Astrocyte (in vitro differentiated cells and primary cell): Measurements from ENCODE around the gene TOB1. TPM values are rescaled to one million over a fixed set of nuclear protein-coding genes. Genes with fewer than 3 reads are reported as not detected.

Experiments
- DNase-seq: peaks from one replicate; pipeline ENCODE4 v3.0.0-alpha.2; 2010; ENCODE audit warnings: low read depth
- FAIRE-seq: peaks from 2 replicates; lab custom pipeline; 2011; peaks lifted over from hg19 to GRCh38; lab: Jason Lieb, UNC
- H2AFZ ChIP-seq: 2 replicates; pipeline ENCODE4 v1.6.0; 2012; ENCODE audit warnings: low read depth, low read length, inconsistent platforms
- H3K27ac ChIP-seq: 2 replicates; pipeline ENCODE4 v1.5.1; 2011; ENCODE audit warnings: low read depth, low read length, inconsistent platforms
- H3K27me3 ChIP-seq: 2 replicates; pipeline ENCODE4 v1.6.0; 2011; ENCODE audit warnings: low read length, inconsistent platforms; ENCODE audit not compliant: insufficient read depth
- H3K36me3 ChIP-seq: 2 replicates; pipeline ENCODE4 v1.5.1; 2011; ENCODE audit warnings: low read length, inconsistent platforms; ENCODE audit not compliant: insufficient read depth
- H3K4me1 ChIP-seq: 2 replicates; pipeline ENCODE4 v1.5.1; 2011; ENCODE audit warnings: low read length, inconsistent platforms; ENCODE audit not compliant: insufficient read depth
- H3K4me2 ChIP-seq: 2 replicates; pipeline ENCODE4 v1.6.0; 2012; ENCODE audit warnings: low read length, inconsistent platforms
- H3K4me3 ChIP-seq: 2 replicates; pipeline ENCODE4 v1.5.1; 2011; ENCODE audit warnings: low read depth, mild to moderate bottlenecking, low read length, inconsistent platforms; ENCODE audit not compliant: insufficient read depth
- H3K79me2 ChIP-seq: 2 replicates; pipeline ENCODE4 v1.6.0; 2012; ENCODE audit warnings: mild to moderate bottlenecking, low read length, inconsistent platforms; ENCODE audit not compliant: insufficient read depth
- H3K9ac ChIP-seq: 2 replicates; pipeline ENCODE4 v1.6.0; 2012; ENCODE audit warnings: mild to moderate bottlenecking, low read length, inconsistent platforms
- H3K9me3 ChIP-seq: 2 replicates; pipeline ENCODE4 v1.5.1; 2012; ENCODE audit warnings: low read depth, mild to moderate bottlenecking, low read length, inconsistent platforms; ENCODE audit not compliant: insufficient read depth
- H4K20me1 ChIP-seq: 2 replicates; pipeline ENCODE4 v1.6.0; 2012; ENCODE audit warnings: low read length, inconsistent platforms; ENCODE audit not compliant: insufficient read depth
- H3K27ac Mint-ChIP-seq: one replicate; pipeline ENCODE4 v1.8.0; 2021; ENCODE audit warnings: mild to moderate bottlenecking, mixed read lengths; ENCODE audit not compliant: unreplicated experiment
- H3K27me3 Mint-ChIP-seq: one replicate; pipeline ENCODE4 v1.8.0; 2021; ENCODE audit warnings: low read depth, mixed read lengths; ENCODE audit not compliant: unreplicated experiment
- H3K36me3 Mint-ChIP-seq: one replicate; pipeline ENCODE4 v1.8.0; 2021; ENCODE audit warnings: low read depth, mixed read lengths; ENCODE audit not compliant: unreplicated experiment
- H3K4me1 Mint-ChIP-seq: one replicate; pipeline ENCODE4 v1.8.0; 2021; ENCODE audit warnings: low read depth, mixed read lengths; ENCODE audit not compliant: unreplicated experiment
- H3K4me3 Mint-ChIP-seq: one replicate; pipeline ENCODE4 v1.8.0; 2021; ENCODE audit warnings: mild to moderate bottlenecking, moderate library complexity, mixed read lengths; ENCODE audit not compliant: unreplicated experiment
- H3K9me3 Mint-ChIP-seq: one replicate; pipeline ENCODE4 v1.8.0; 2021; ENCODE audit warnings: mild to moderate bottlenecking, mixed read lengths; ENCODE audit not compliant: unreplicated experiment
- CTCF ChIP-seq: IDR thresholded peaks from 2 replicates; pipeline ENCODE4 v1.5.1; 2011; ENCODE audit warnings: low read depth, mild to moderate bottlenecking, inconsistent platforms, low read length, moderate library complexity; ENCODE audit not compliant: insufficient read depth
- EZH2 ChIP-seq: IDR thresholded peaks from 2 replicates; pipeline ENCODE4 v1.6.1; 2012; ENCODE audit warnings: mild to moderate bottlenecking, low read length, inconsistent platforms; ENCODE audit not compliant: insufficient read depth
- total RNA-seq: library from RNA; stranded (reverse); gene quantifications from 2 replicates; pipeline ENCODE4 v1.2.1, GENCODE V29; 2021

TOB1 gene
- total RNA-seq, 1 donor from 2014 or later, result 71.6 TPM

- H3K27ac Mint-ChIP-seq, result no peak overlapping the region
- no peaks in the 10 kb centered on the region for H3K79me2 ChIP-seq
- no peaks in the 10 kb centered on the region for H3K4me1 ChIP-seq
- H3K27me3 Mint-ChIP-seq, result peaks cover 16% of the 10 kb centered on the region
- H3K27ac ChIP-seq, result no peak overlapping the region
- H3K36me3 Mint-ChIP-seq, result no peaks in the 10 kb centered on the region
- no peak for DNase-seq
- no peaks in the 10 kb centered on the region for H4K20me1 ChIP-seq
- H3K9me3 Mint-ChIP-seq, result no peaks in the 10 kb centered on the region
- H3K4me3 ChIP-seq, result no peak overlapping the region
- H3K4me2 ChIP-seq, result no peak overlapping the region
- no peak overlapping the region for H3K9ac ChIP-seq
- FAIRE-seq, result no peak
- H2AFZ ChIP-seq, result no peak overlapping the region
- H3K9me3 ChIP-seq, result no peaks in the 10 kb centered on the region
- H3K4me3 Mint-ChIP-seq, result no peak overlapping the region
- no peak for TF ChIP-seq CTCF
- no peak for TF ChIP-seq EZH2
- H3K4me1 Mint-ChIP-seq, result peaks cover 2% of the 10 kb centered on the region
- H3K36me3 ChIP-seq, result no peaks in the 10 kb centered on the region
- H3K27me3 ChIP-seq, result no peaks in the 10 kb centered on the region
Observed at GRCh38 chr17:50913120-50913519, 47.0 kb upstream of the TOB1 start.

GRCh38 chr17:50911890-50912289 lies 45.7 kb upstream of the TOB1 start:
- no peaks in the 10 kb centered on the region for H3K9me3 ChIP-seq
- FAIRE-seq, result no peak
- H3K27me3 Mint-ChIP-seq, result peaks cover 21% of the 10 kb centered on the region
- TF ChIP-seq CTCF, result no peak
- no peak overlapping the region for H3K27ac ChIP-seq
- H3K4me1 ChIP-seq, result no peaks in the 10 kb centered on the region
- peaks cover 2% of the 10 kb centered on the region for H3K4me1 Mint-ChIP-seq
- H3K4me2 ChIP-seq, result no peak overlapping the region
- no peak overlapping the region for H3K9ac ChIP-seq
- DNase-seq, result no peak
- H3K4me3 ChIP-seq, result no peak overlapping the region
- H3K4me3 Mint-ChIP-seq, result no peak overlapping the region
- no peaks in the 10 kb centered on the region for H3K9me3 Mint-ChIP-seq
- no peak overlapping the region for H2AFZ ChIP-seq
- H3K36me3 ChIP-seq, result no peaks in the 10 kb centered on the region
- H3K79me2 ChIP-seq, result no peaks in the 10 kb centered on the region
- no peaks in the 10 kb centered on the region for H3K27me3 ChIP-seq
- H4K20me1 ChIP-seq, result no peaks in the 10 kb centered on the region
- no peaks in the 10 kb centered on the region for H3K36me3 Mint-ChIP-seq
- no peak overlapping the region for H3K27ac Mint-ChIP-seq

- Histone ChIP-seq H3K79me2 (no peaks in the 10 kb centered on the region), H3K27me3 (no peaks in the 10 kb centered on the region), H3K36me3 (no peaks in the 10 kb centered on the region), H3K4me2 (no peak overlapping the region), H3K27ac (no peak overlapping the region), H4K20me1 (no peaks in the 10 kb centered on the region), H3K4me3 (no peak overlapping the region), H2AFZ (no peak overlapping the region), H3K9me3 (no peaks in the 10 kb centered on the region), H3K9ac (no peak overlapping the region), H3K4me1 (no peaks in the 10 kb centered on the region)
- peaks cover 2% of the 10 kb centered on the region for H3K4me1 Mint-ChIP-seq
- DNase-seq, result no peak
- no peaks in the 10 kb centered on the region for H3K36me3 Mint-ChIP-seq
- TF ChIP-seq EZH2 (no peak), CTCF (no peak)
- H3K4me3 Mint-ChIP-seq, result no peak overlapping the region
- FAIRE-seq, result no peak
- no peak overlapping the region for H3K27ac Mint-ChIP-seq
- H3K27me3 Mint-ChIP-seq, result peaks cover 21% of the 10 kb centered on the region
- no peaks in the 10 kb centered on the region for H3K9me3 Mint-ChIP-seq
Observed at GRCh38 chr17:50911450-50911849, 45.3 kb upstream of the TOB1 start.
